ENCODE measurements around the gene MAPK4. TPM values are rescaled to one million over a fixed set of nuclear protein-coding genes. Genes with fewer than 3 reads are reported as not detected.
"Not testable (repeated sequence)": the region's sequence is repeated elsewhere in the genome, so short reads cannot be mapped to it uniquely, and the experiment has no call there.

MAPK4 gene
- total RNA-seq, 6 donors from 2014 or later, result 1.0 to 12.0 (median 6.7) TPM

GRCh38 chr18:50558157-50558556 lies 1.7 kb upstream of the MAPK4 start:
- Histone ChIP-seq H3K27me3 (peaks cover 0 to 22% (median 6%) of the 10 kb centered on the region in 4 donors), H3K36me3 (no peaks in the 10 kb centered on the region), H3K4me3 (no peak overlapping the region), H3K4me1 (peaks cover 15 to 22% (median 18%) of the 10 kb centered on the region in 4 donors), H3K9me3 (peaks cover 0 to 10% (median 2%) of the 10 kb centered on the region in 4 donors), H3K27ac (no peak overlapping the region)
- ATAC-seq (ENCODE audit: low FRiP score in 2 of 2), result no peak
- no peak for DNase-seq
- TF ChIP-seq CTCF (IDR thresholded peaks at IDR 0.05) (no peak), POLR2AphosphoS5 (IDR thresholded peaks at IDR 0.05) (no peak), EP300 (IDR thresholded peaks at IDR 0.05) (no peak), POLR2A (IDR thresholded peaks at IDR 0.05) (no peak)
- WGBS, 2 donors, result 56 to 63% methylated on average over 10 of the region's 10 CpGs

GRCh38 chr18:50558948-50559751 lies 737 bp upstream of the MAPK4 start:
- peak overlapping the region; percentile 40 to 62 (median 54) for H3K4me3 ChIP-seq
- WGBS, 2 donors, result 20 to 30% methylated on average over 25 to 29 of the region's 53 CpGs
- ATAC-seq (ENCODE audit: low FRiP score in 2 of 2) (peak in 1 of 2 donors; percentile 3), DNase-seq (no peak)
- H3K36me3 ChIP-seq, result no peaks in the 10 kb centered on the region
- peaks cover 15 to 22% (median 18%) of the 10 kb centered on the region in 4 donors for H3K4me1 ChIP-seq
- peaks cover 0 to 22% (median 6%) of the 10 kb centered on the region in 4 donors for H3K27me3 ChIP-seq
- TF ChIP-seq EP300 (IDR thresholded peaks at IDR 0.05) (no peak), CTCF (IDR thresholded peaks at IDR 0.05) (no peak), POLR2A (IDR thresholded peaks at IDR 0.05) (no peak), POLR2AphosphoS5 (IDR thresholded peaks at IDR 0.05) (no peak)
- H3K9me3 ChIP-seq, result peaks cover 0 to 10% (median 2%) of the 10 kb centered on the region in 4 donors
- peak overlapping the region in 2 of 4 donors; percentile 46 to 72 for H3K27ac ChIP-seq

GRCh38 chr18:50560681-50561629 lies 1.1 kb downstream of the MAPK4 start:
- peaks cover 15 to 22% (median 18%) of the 10 kb centered on the region in 4 donors for H3K4me1 ChIP-seq
- no peaks in the 10 kb centered on the region for H3K9me3 ChIP-seq
- 7 to 28% methylated on average over 9 to 43 of the region's 49 CpGs for WGBS, 2 donors
- TF ChIP-seq EP300 (IDR thresholded peaks at IDR 0.05) (no peak), CTCF (IDR thresholded peaks at IDR 0.05) (no peak), POLR2AphosphoS5 (IDR thresholded peaks at IDR 0.05) (no peak), POLR2A (IDR thresholded peaks at IDR 0.05) (no peak)
- DNase-seq (peak in 1 of 2 donors; percentile 78), ATAC-seq (ENCODE audit: low FRiP score in 2 of 2) (peak in 1 of 2 donors; percentile 38)
- H3K4me3 ChIP-seq, result peak overlapping the region; percentile 21 to 62 (median 54)
- H3K27ac ChIP-seq, result no peak overlapping the region
- H3K27me3 ChIP-seq, result peaks cover 0 to 22% (median 6%) of the 10 kb centered on the region in 4 donors
- no peaks in the 10 kb centered on the region for H3K36me3 ChIP-seq

- 71 to 86% methylated on average over 1 of the region's 1 CpG for WGBS, 2 donors
- not testable (repeated sequence) for H3K36me3 ChIP-seq; H3K9me3 ChIP-seq; ATAC-seq (ENCODE audit: low FRiP score in 2 of 2); H3K4me3 ChIP-seq; H3K27ac ChIP-seq; DNase-seq
- peaks cover 15 to 22% (median 18%) of the 10 kb centered on the region in 4 donors for H3K4me1 ChIP-seq
- H3K27me3 ChIP-seq, result peaks cover 0 to 22% (median 6%) of the 10 kb centered on the region in 4 donors
These were observed 2.4 kb downstream of the MAPK4 start for GRCh38 chr18:50562258-50562657.

- WGBS, 2 donors, result 54 to 62% methylated on average over 3 of the region's 3 CpGs
- peaks cover 15 to 22% (median 18%) of the 10 kb centered on the region in 4 donors for H3K4me1 ChIP-seq
- ATAC-seq (ENCODE audit: low FRiP score in 2 of 2) (no peak), DNase-seq (no peak)
- no peaks in the 10 kb centered on the region for H3K36me3 ChIP-seq
- TF ChIP-seq POLR2AphosphoS5 (IDR thresholded peaks at IDR 0.05) (no peak), POLR2A (IDR thresholded peaks at IDR 0.05) (no peak), EP300 (IDR thresholded peaks at IDR 0.05) (no peak), CTCF (IDR thresholded peaks at IDR 0.05) (no peak)
- H3K27me3 ChIP-seq, result peaks cover 0 to 22% (median 6%) of the 10 kb centered on the region in 4 donors
- H3K9me3 ChIP-seq, result no peaks in the 10 kb centered on the region
- H3K4me3 ChIP-seq, result no peak overlapping the region
- no peak overlapping the region for H3K27ac ChIP-seq
These were observed 2.8 kb downstream of the MAPK4 start for GRCh38 chr18:50562686-50563085.

All from upper lobe of left lung (tissue), 6 donors.